Fibroblast of lung (primary cell): Measurements from ENCODE around the gene IMP3. TPM values are rescaled to one million over a fixed set of nuclear protein-coding genes. Genes with fewer than 3 reads are reported as not detected.
A peak's percentile ranks its signal among the peaks of the same experiment; 100 is the strongest.

Experiments used
- DNase-seq, 2 donors: peaks; one replicate each; pipeline versions ENCODE4 v3.0.0 to v3.0.0-alpha.2; 2010; ENCODE audit warnings: low read depth in 2 of 2
- H2AFZ ChIP-seq: 2 replicates; pipeline ENCODE4 v1.5.1; 2012; ENCODE audit warnings: low read length, control low read depth, inconsistent platforms
- H3K27ac ChIP-seq: 2 replicates; pipeline ENCODE4 v1.5.1; 2011; ENCODE audit warnings: low read length, control low read depth; ENCODE audit not compliant: insufficient read depth
- H3K27me3 ChIP-seq: 2 replicates; pipeline ENCODE4 v1.5.1; 2011; ENCODE audit warnings: mild to moderate bottlenecking, low read length; ENCODE audit not compliant: control insufficient read depth, insufficient read depth
- H3K36me3 ChIP-seq: 2 replicates; pipeline ENCODE4 v1.5.1; 2011; ENCODE audit warnings: low read length; ENCODE audit not compliant: control insufficient read depth, insufficient read depth
- H3K4me1 ChIP-seq: 2 replicates; pipeline ENCODE4 v1.5.1; 2011; ENCODE audit warnings: low read length; ENCODE audit not compliant: control insufficient read depth, insufficient read depth; ENCODE audit errors: extremely low read depth
- H3K4me2 ChIP-seq: 2 replicates; pipeline ENCODE4 v1.5.1; 2011; ENCODE audit warnings: low read length, control low read depth; ENCODE audit not compliant: insufficient read depth; ENCODE audit errors: extremely low read depth
- H3K4me3 ChIP-seq, 4 experiments: fragments of 200-600 bp in 1 of 4; sonication (generic) in 1 of 4; replicated peaks in 1 of 4; 2 replicates each; pipeline ENCODE4 v1.5.1; 2011 to 2016; ENCODE audit warnings: low read length in 4 of 4, low read depth in 3 of 4, mild to moderate bottlenecking in 3 of 4, control low read depth in 2 of 4, inconsistent platforms in 1 of 4, mixed read lengths in 1 of 4; ENCODE audit not compliant: insufficient read depth in 1 of 4; ENCODE audit errors: control extremely low read depth in 1 of 4
- H3K79me2 ChIP-seq: 2 replicates; pipeline ENCODE4 v1.5.1; 2012; ENCODE audit warnings: mild to moderate bottlenecking, low read length, inconsistent platforms; ENCODE audit not compliant: control insufficient read depth, insufficient read depth
- H3K9ac ChIP-seq: 2 replicates; pipeline ENCODE4 v1.5.1; 2011; ENCODE audit warnings: mild to moderate bottlenecking, low read length, control low read depth; ENCODE audit not compliant: insufficient read depth
- H3K9me3 ChIP-seq: 2 replicates; pipeline ENCODE4 v1.5.1; 2012; ENCODE audit warnings: low read depth, low read length; ENCODE audit not compliant: control insufficient read depth, insufficient read depth
- H4K20me1 ChIP-seq: 2 replicates; pipeline ENCODE4 v1.5.1; 2011; ENCODE audit warnings: low read length; ENCODE audit not compliant: control insufficient read depth, insufficient read depth; ENCODE audit errors: extremely low read depth
- CTCF ChIP-seq, 2 donors: IDR thresholded peaks in 1 of 2; conservative IDR thresholded peaks in 1 of 2; 1 replicate in 1 of 2; 2 replicates in 1 of 2; pipeline ENCODE4 v1.5.1; 2011 to 2012; ENCODE audit warnings: low read length in 2 of 2, control low read depth in 1 of 2, inconsistent platforms in 1 of 2, low read depth in 1 of 2, mild to moderate bottlenecking in 1 of 2
- EZH2 ChIP-seq: IDR thresholded peaks from 2 replicates; pipeline ENCODE4 v1.5.1; 2012; ENCODE audit warnings: low read length, control low read depth, mild to moderate bottlenecking; ENCODE audit errors: missing control alignments
- polyA plus RNA-seq, 2 donors: library from polyadenylated mRNA; depleted of rRNA in 1 of 2; stranded (reverse) in 1 of 2; unstranded in 1 of 2; fragments of >200 nt; gene quantifications; 2 replicates each; pipeline ENCODE4 v1.2.1, GENCODE V29; 2011 to 2012; ENCODE audit warnings: missing spikeins in 1 of 2
- total RNA-seq: library from RNA; depleted of rRNA; stranded (reverse); fragments of >200 nt; gene quantifications from 2 replicates; pipeline ENCODE4 v1.2.1, GENCODE V29; 2014

Gene IMP3
- total and polyA plus RNA-seq, 2 donors (not counting 1 experiment from before 2014, with no cell fraction given), result 34.0 to 45.1 TPM

GRCh38 chr15:75666823-75667501, 26.9 kb upstream of the IMP3 start:
- peak; percentile 95 to 99 for DNase-seq
- no peak for TF ChIP-seq CTCF (conservative IDR thresholded peaks at IDR 0.05 in 1 of 2, IDR thresholded peaks at IDR 0.05 in 1 of 2; ENCODE audit: low read depth in 1 of 2, low read length in 2 of 2)
- TF ChIP-seq EZH2, result no peak
- peaks cover 3% of the 10 kb centered on the region for H3K36me3 ChIP-seq
- H3K9me3 ChIP-seq, result no peaks in the 10 kb centered on the region
- no peaks in the 10 kb centered on the region for H3K27me3 ChIP-seq
- H3K9ac ChIP-seq, result peak overlapping the region; percentile 68
- H2AFZ ChIP-seq, result no peak overlapping the region
- H3K4me3 ChIP-seq, result no peak overlapping the region
- H3K4me2 ChIP-seq, result peak overlapping the region; percentile 21
- peaks cover 1% of the 10 kb centered on the region for H3K79me2 ChIP-seq
- H3K4me1 ChIP-seq, result peaks cover 28% of the 10 kb centered on the region
- no peaks in the 10 kb centered on the region for H4K20me1 ChIP-seq
- H3K27ac ChIP-seq, result peak overlapping the region; percentile 98

GRCh38 chr15:75663931-75664421, 24.0 kb upstream of the IMP3 start:
- no peak overlapping the region for H3K9ac ChIP-seq
- peaks cover 47% of the 10 kb centered on the region for H3K4me1 ChIP-seq
- DNase-seq, result no peak
- H3K79me2 ChIP-seq, result peaks cover 3% of the 10 kb centered on the region
- no peaks in the 10 kb centered on the region for H4K20me1 ChIP-seq
- peaks cover 12% of the 10 kb centered on the region for H3K36me3 ChIP-seq
- TF ChIP-seq EZH2, result no peak
- TF ChIP-seq CTCF (conservative IDR thresholded peaks at IDR 0.05 in 1 of 2, IDR thresholded peaks at IDR 0.05 in 1 of 2; ENCODE audit: low read depth in 1 of 2, low read length in 2 of 2), result no peak
- H3K27ac ChIP-seq, result no peak overlapping the region
- no peaks in the 10 kb centered on the region for H3K9me3 ChIP-seq
- no peaks in the 10 kb centered on the region for H3K27me3 ChIP-seq
- H3K4me3 ChIP-seq, result no peak overlapping the region
- no peak overlapping the region for H2AFZ ChIP-seq
- H3K4me2 ChIP-seq, result no peak overlapping the region

- Histone ChIP-seq H3K4me3 (no peak overlapping the region), H3K36me3 (peaks cover 14% of the 10 kb centered on the region), H4K20me1 (no peaks in the 10 kb centered on the region), H3K27ac (no peak overlapping the region), H3K4me2 (no peak overlapping the region), H3K4me1 (peaks cover 45% of the 10 kb centered on the region), H3K9ac (no peak overlapping the region), H3K27me3 (no peaks in the 10 kb centered on the region), H2AFZ (no peak overlapping the region), H3K9me3 (no peaks in the 10 kb centered on the region), H3K79me2 (peaks cover 9% of the 10 kb centered on the region)
- DNase-seq, result no peak
- no peak for TF ChIP-seq EZH2
- no peak for TF ChIP-seq CTCF (conservative IDR thresholded peaks at IDR 0.05 in 1 of 2, IDR thresholded peaks at IDR 0.05 in 1 of 2; ENCODE audit: low read depth in 1 of 2, low read length in 2 of 2)
Observed at GRCh38 chr15:75662823-75663519, 22.9 kb upstream of the IMP3 start.
